Measurements from ENCODE around the gene NUMB. TPM values are rescaled to one million over a fixed set of nuclear protein-coding genes. Genes with fewer than 3 reads are reported as not detected.

Gene NUMB
- total RNA-seq, 1 donor from 2014 or later = 60.7 TPM

DNA sequence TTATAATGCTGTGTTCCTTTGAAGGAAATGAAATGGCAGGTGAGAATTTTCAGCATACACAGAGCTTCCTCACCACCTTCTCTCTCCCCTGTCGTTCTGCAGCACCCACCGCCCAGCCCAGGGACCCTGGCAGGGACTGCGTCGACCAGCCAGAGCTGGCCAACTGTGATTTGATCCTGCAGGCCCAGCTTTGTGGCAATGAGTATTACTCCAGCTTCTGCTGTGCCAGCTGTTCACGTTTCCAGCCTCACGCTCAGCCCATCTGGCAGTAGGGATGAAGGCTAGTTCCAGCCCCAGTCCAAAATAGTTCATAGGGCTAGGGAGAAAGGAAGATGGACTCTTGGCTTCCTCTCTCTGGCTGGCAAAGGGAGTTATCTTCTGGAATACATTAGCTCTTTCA lies 186.0 kb downstream of the NUMB start:
- Mint-ChIP-seq H3K4me1 (ENCODE audit: low read depth) (peaks cover 15% of the 10 kb centered on the region), H3K36me3 (ENCODE audit: low read depth) (peaks cover 21% of the 10 kb centered on the region), H3K27me3 (ENCODE audit: low read depth) (no peaks in the 10 kb centered on the region), H3K9me3 (ENCODE audit: low read depth) (no peaks in the 10 kb centered on the region), H3K27ac (ENCODE audit: unreplicated experiment) (no peak overlapping the region), H3K4me3 (ENCODE audit: unreplicated experiment) (no peak overlapping the region)
- TF ChIP-seq, protein P1, sequence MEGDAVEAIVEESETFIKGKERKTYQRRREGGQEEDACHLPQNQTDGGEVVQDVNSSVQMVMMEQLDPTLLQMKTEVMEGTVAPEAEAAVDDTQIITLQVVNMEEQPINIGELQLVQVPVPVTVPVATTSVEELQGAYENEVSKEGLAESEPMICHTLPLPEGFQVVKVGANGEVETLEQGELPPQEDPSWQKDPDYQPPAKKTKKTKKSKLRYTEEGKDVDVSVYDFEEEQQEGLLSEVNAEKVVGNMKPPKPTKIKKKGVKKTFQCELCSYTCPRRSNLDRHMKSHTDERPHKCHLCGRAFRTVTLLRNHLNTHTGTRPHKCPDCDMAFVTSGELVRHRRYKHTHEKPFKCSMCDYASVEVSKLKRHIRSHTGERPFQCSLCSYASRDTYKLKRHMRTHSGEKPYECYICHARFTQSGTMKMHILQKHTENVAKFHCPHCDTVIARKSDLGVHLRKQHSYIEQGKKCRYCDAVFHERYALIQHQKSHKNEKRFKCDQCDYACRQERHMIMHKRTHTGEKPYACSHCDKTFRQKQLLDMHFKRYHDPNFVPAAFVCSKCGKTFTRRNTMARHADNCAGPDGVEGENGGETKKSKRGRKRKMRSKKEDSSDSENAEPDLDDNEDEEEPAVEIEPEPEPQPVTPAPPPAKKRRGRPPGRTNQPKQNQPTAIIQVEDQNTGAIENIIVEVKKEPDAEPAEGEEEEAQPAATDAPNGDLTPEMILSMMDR (IDR thresholded peaks at IDR 0.05) = no peak
- DNase-seq (ENCODE audit: low spot score) = no peak

DNA sequence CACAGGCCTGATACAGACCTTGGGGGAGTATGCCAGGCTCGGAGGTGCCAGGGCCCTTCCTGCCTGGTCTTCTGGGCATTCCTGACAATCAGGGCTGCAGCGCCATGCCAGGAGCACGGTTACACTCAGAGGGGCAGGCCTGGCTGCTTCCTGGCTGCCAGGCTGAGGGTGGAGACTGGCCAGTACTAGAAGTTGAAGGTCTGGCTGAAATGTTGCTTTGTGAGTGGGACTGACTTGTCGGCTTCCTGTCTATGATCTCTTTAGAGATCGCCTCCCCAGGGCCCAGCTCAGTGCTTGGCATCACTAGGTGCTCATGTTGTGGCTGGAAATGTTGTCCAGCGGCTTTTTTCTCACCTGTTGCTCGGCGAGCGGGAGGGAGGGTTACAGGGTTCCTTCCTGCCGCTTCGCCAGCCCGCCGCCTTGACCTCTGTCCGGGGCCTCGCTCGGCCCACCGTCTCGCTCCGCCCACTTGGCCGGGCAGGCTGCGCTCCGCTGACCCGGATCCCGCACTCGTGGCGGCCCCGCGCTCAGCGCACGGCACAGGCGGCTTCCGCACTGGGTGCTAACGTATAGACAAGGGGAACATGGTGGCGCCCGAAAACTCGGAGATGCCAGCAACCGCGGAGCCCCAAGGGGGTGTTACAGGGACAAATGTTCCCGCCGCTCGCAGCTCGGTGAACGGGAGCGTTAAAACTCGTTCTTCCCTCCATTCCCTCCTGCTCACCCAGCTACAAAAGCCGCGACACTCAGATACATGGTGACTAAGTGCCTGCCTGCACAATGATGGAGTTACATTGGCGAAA lies 188.4 kb downstream of the NUMB start:
- TF ChIP-seq, protein P1 (IDR thresholded peaks at IDR 0.05) = no peak
- no peaks in the 10 kb centered on the region for H3K9me3 Mint-ChIP-seq (ENCODE audit: low read depth)

DNA sequence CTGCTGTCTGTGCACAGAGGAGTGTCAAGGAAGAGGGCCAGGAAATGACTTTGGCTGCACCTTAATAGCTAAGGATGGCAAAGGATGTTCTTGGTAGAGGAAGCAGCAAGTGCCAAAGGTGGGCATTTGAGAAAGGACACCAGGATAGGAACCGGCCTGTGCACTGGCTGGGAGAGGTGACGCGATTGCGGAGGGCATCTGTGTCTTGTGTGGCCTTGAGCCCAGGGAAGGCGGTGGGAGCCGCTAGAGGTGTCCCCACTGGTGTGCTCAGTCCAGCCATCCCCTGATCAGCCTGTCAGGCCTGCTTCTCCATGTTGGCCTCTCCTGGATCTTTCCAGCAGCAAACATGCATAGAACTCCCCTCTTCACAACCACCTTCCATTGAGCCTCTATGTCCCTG lies 190.9 kb downstream of the NUMB start:
- Mint-ChIP-seq H3K9me3 (ENCODE audit: low read depth) (no peaks in the 10 kb centered on the region), H3K4me1 (ENCODE audit: low read depth) (peaks cover 15% of the 10 kb centered on the region), H3K27me3 (ENCODE audit: low read depth) (no peaks in the 10 kb centered on the region), H3K4me3 (ENCODE audit: unreplicated experiment) (no peak overlapping the region), H3K36me3 (ENCODE audit: low read depth) (peaks cover 5% of the 10 kb centered on the region), H3K27ac (ENCODE audit: unreplicated experiment) (no peak overlapping the region)
- TF ChIP-seq, protein P1 (IDR thresholded peaks at IDR 0.05) = no peak
- no peak for DNase-seq (ENCODE audit: low spot score)

More for the DNA sequence above, 188.4 kb downstream of the NUMB start:
- Mint-ChIP-seq H3K27ac (ENCODE audit: unreplicated experiment) (no peak overlapping the region), H3K27me3 (ENCODE audit: low read depth) (no peaks in the 10 kb centered on the region), H3K4me3 (ENCODE audit: unreplicated experiment) (peak overlapping the region; percentile 57), H3K4me1 (ENCODE audit: low read depth) (peaks cover 15% of the 10 kb centered on the region), H3K36me3 (ENCODE audit: low read depth) (peaks cover 10% of the 10 kb centered on the region)
- no peak for DNase-seq (ENCODE audit: low spot score)

DNA sequence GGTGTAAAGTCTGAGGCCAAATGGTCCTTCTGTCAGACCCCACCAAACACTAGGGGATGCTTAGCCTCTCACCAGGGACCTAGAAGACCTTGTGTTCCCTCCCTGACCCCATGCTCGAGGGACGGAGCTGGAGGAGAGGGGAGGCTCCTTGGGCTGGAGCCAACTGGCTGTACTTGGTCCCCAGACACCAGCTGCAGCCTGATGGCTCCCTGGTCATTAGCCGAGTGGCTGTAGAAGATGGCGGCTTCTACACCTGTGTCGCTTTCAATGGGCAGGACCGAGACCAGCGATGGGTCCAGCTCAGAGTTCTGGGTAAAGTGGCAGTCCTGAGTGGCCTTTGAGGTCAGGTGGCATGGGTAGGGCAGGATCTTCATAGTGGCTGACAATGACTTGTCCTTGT lies 192.0 kb downstream of the NUMB start:
- TF ChIP-seq, protein P1 (IDR thresholded peaks at IDR 0.05) = no peak
- no peak overlapping the region for H3K4me3 Mint-ChIP-seq (ENCODE audit: unreplicated experiment)

DNA sequence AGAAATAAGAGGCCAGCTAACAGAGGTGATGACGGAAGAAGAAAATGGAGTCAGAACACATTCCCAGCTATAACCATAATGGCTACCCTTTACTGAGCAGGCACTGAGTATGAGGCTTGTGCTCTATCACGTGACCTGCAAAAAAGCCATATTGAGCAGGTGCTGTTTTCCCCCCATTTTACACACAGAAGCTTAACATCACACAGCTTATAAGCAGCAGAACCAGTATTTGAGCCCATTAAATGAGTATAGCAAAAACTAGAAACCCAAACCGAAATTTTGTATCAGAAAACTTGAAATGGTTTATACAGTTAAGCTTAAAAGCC lies 192.7 kb downstream of the NUMB start:
- Mint-ChIP-seq H3K4me3 (ENCODE audit: unreplicated experiment) (no peak overlapping the region), H3K27ac (ENCODE audit: unreplicated experiment) (no peak overlapping the region), H3K4me1 (ENCODE audit: low read depth) (peaks cover 14% of the 10 kb centered on the region), H3K9me3 (ENCODE audit: low read depth) (no peaks in the 10 kb centered on the region), H3K27me3 (ENCODE audit: low read depth) (no peaks in the 10 kb centered on the region), H3K36me3 (ENCODE audit: low read depth) (peaks cover 5% of the 10 kb centered on the region)
- TF ChIP-seq, protein P1 (IDR thresholded peaks at IDR 0.05) = no peak
- no peak for DNase-seq (ENCODE audit: low spot score)

More for the DNA sequence above, 192.0 kb downstream of the NUMB start:
- H3K4me1 Mint-ChIP-seq (ENCODE audit: low read depth) = peaks cover 15% of the 10 kb centered on the region
- peaks cover 5% of the 10 kb centered on the region for H3K36me3 Mint-ChIP-seq (ENCODE audit: low read depth)
- no peak for DNase-seq (ENCODE audit: low spot score)
- H3K27me3 Mint-ChIP-seq (ENCODE audit: low read depth) = no peaks in the 10 kb centered on the region
- H3K27ac Mint-ChIP-seq (ENCODE audit: unreplicated experiment) = no peak overlapping the region
- H3K9me3 Mint-ChIP-seq (ENCODE audit: low read depth) = no peaks in the 10 kb centered on the region

Measured in chondrocyte (in vitro differentiated cells).